ENCODE measurements around the gene SH3PXD2A. TPM values are rescaled to one million over a fixed set of nuclear protein-coding genes. Genes with fewer than 3 reads are reported as not detected.

Gene SH3PXD2A
- total RNA-seq, 1 donor from 2014 or later: 56.2 TPM

- Histone ChIP-seq H3K4me3 (no peak overlapping the region), H3K4me1 (no peaks in the 10 kb centered on the region), H3K27me3 (no peaks in the 10 kb centered on the region), H3K36me3 (no peaks in the 10 kb centered on the region), H3K27ac (no peak overlapping the region), H3K9me3 (peaks cover 6% of the 10 kb centered on the region)
- no peak for DNase-seq (ENCODE audit: extremely low spot score in 2 of 2)
- intact Hi-C loops (cut with DNase I): no loop called here
- TF ChIP-seq POLR2AphosphoS5 (IDR thresholded peaks at IDR 0.05; ENCODE audit: insufficient read depth in 1 of 2, low read depth in 1 of 2): no peak
- no peak for TF ChIP-seq POLR2A (IDR thresholded peaks at IDR 0.05)
- no peak for TF ChIP-seq CTCF (IDR thresholded peaks at IDR 0.05)
Observed at GRCh38 chr10:103861505-103861904, 6.1 kb upstream of the SH3PXD2A start.

GRCh38 chr10:103859161-103860086 is 4.0 kb upstream of the SH3PXD2A start:
- no peak overlapping the region for H3K4me3 ChIP-seq
- no peak overlapping the region for H3K27ac ChIP-seq
- no peaks in the 10 kb centered on the region for H3K36me3 ChIP-seq
- H3K4me1 ChIP-seq: peaks cover 15% of the 10 kb centered on the region
- no peaks in the 10 kb centered on the region for H3K27me3 ChIP-seq
- TF ChIP-seq POLR2AphosphoS5 (IDR thresholded peaks at IDR 0.05; ENCODE audit: insufficient read depth in 1 of 2, low read depth in 1 of 2) (no peak), CTCF (IDR thresholded peaks at IDR 0.05) (peak; percentile 45 to 81 (median 79)), POLR2A (IDR thresholded peaks at IDR 0.05) (no peak)
- no peak for DNase-seq (ENCODE audit: extremely low spot score in 2 of 2)
- H3K9me3 ChIP-seq: no peaks in the 10 kb centered on the region
- intact Hi-C loops (cut with DNase I): loop anchor here (5.0 kb wide), 2 partner anchors 147 to 257 kb away; no protein-coding TSS in a partner anchor

- no peaks in the 10 kb centered on the region for H3K27me3 ChIP-seq
- H3K36me3 ChIP-seq: no peaks in the 10 kb centered on the region
- intact Hi-C loops (cut with DNase I): loop anchor here (5.0 kb wide), 2 partner anchors 146 to 256 kb away; no protein-coding TSS in a partner anchor
- no peak overlapping the region for H3K27ac ChIP-seq
- H3K4me3 ChIP-seq: no peak overlapping the region
- TF ChIP-seq POLR2A (IDR thresholded peaks at IDR 0.05): no peak
- no peak for TF ChIP-seq CTCF (IDR thresholded peaks at IDR 0.05)
- TF ChIP-seq POLR2AphosphoS5 (IDR thresholded peaks at IDR 0.05; ENCODE audit: insufficient read depth in 1 of 2, low read depth in 1 of 2): no peak
- peaks cover 25% of the 10 kb centered on the region for H3K4me1 ChIP-seq
- H3K9me3 ChIP-seq: no peaks in the 10 kb centered on the region
- DNase-seq (ENCODE audit: extremely low spot score in 2 of 2): no peak
Observed at GRCh38 chr10:103858360-103858759, 3.0 kb upstream of the SH3PXD2A start.

GRCh38 chr10:103856797-103857170 is 1.4 kb upstream of the SH3PXD2A start:
- Histone ChIP-seq H3K36me3 (no peaks in the 10 kb centered on the region), H3K4me3 (no peak overlapping the region), H3K4me1 (peaks cover 41% of the 10 kb centered on the region), H3K27ac (no peak overlapping the region), H3K9me3 (no peaks in the 10 kb centered on the region), H3K27me3 (no peaks in the 10 kb centered on the region)
- DNase-seq (ENCODE audit: extremely low spot score in 2 of 2): no peak
- intact Hi-C loops (cut with DNase I): loop anchor here (5.0 kb wide), 2 partner anchors 144 to 254 kb away; no protein-coding TSS in a partner anchor
- TF ChIP-seq POLR2AphosphoS5 (IDR thresholded peaks at IDR 0.05; ENCODE audit: insufficient read depth in 1 of 2, low read depth in 1 of 2): no peak
- no peak for TF ChIP-seq CTCF (IDR thresholded peaks at IDR 0.05)
- TF ChIP-seq POLR2A (IDR thresholded peaks at IDR 0.05): no peak
